ENCODE measurements around the gene HEBP1. TPM values are rescaled to one million over a fixed set of nuclear protein-coding genes. Genes with fewer than 3 reads are reported as not detected.

The HEBP1 gene
- total RNA-seq, 2 experiments from 2014 or later: 11.9 to 12.5 TPM

DNA sequence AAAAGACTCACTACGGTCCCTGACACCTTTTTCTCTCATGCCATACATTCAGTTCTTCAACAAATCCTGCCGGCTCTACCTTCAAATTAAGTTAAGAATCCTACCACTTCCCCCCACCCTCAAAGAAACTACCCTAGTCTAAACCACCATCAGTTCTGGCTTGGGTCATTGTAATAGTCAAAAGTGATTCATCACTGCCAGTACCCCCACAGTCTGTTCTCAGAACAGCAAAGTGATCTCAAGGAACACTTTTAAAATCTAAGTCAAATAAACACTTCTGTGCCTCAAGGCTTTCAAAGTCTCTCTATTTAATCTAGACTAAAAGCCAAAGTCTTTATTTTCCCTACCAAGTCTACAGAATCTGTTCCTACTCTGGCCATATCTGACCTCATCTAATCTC lies 32.1 kb upstream of the HEBP1 start:
- H3K9me3 Mint-ChIP-seq: no peaks in the 10 kb centered on the region
- Histone ChIP-seq H3K27ac (ENCODE audit: low read depth in 1 of 2, low read length in 2 of 2) (no peak overlapping the region), H3K4me3 (ENCODE audit: low read length) (no peak overlapping the region), H3K4me1 (ENCODE audit: insufficient read depth, low read length) (no peaks in the 10 kb centered on the region), H3K36me3 (ENCODE audit: insufficient read depth, low read length) (no peaks in the 10 kb centered on the region), H3K27me3 (ENCODE audit: control insufficient read depth in 1 of 2, insufficient read depth in 2 of 2, low read length in 2 of 2) (no peaks in the 10 kb centered on the region), H3K9me3 (ENCODE audit: control insufficient read depth in 1 of 2, insufficient read depth in 1 of 2, low read length in 2 of 2) (no peaks in the 10 kb centered on the region)
- TF ChIP-seq, protein P1, sequence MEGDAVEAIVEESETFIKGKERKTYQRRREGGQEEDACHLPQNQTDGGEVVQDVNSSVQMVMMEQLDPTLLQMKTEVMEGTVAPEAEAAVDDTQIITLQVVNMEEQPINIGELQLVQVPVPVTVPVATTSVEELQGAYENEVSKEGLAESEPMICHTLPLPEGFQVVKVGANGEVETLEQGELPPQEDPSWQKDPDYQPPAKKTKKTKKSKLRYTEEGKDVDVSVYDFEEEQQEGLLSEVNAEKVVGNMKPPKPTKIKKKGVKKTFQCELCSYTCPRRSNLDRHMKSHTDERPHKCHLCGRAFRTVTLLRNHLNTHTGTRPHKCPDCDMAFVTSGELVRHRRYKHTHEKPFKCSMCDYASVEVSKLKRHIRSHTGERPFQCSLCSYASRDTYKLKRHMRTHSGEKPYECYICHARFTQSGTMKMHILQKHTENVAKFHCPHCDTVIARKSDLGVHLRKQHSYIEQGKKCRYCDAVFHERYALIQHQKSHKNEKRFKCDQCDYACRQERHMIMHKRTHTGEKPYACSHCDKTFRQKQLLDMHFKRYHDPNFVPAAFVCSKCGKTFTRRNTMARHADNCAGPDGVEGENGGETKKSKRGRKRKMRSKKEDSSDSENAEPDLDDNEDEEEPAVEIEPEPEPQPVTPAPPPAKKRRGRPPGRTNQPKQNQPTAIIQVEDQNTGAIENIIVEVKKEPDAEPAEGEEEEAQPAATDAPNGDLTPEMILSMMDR (IDR thresholded peaks at IDR 0.05): no peak
- H3K27me3 Mint-ChIP-seq: no peaks in the 10 kb centered on the region
- ATAC-seq (ENCODE audit: poor library complexity) (no peak), DNase-seq (no peak)
- H3K27ac Mint-ChIP-seq: no peak overlapping the region
- no peaks in the 10 kb centered on the region for H3K4me1 Mint-ChIP-seq (ENCODE audit: low read depth)
- H3K36me3 Mint-ChIP-seq (ENCODE audit: low read depth): no peaks in the 10 kb centered on the region
- ChIA-PET CTCF (no interaction called here), POLR2A (no interaction called here)
- intact Hi-C loops (cut with DNase I, micrococcal nuclease): no loop called here
- H3K4me3 Mint-ChIP-seq: no peak overlapping the region

DNA sequence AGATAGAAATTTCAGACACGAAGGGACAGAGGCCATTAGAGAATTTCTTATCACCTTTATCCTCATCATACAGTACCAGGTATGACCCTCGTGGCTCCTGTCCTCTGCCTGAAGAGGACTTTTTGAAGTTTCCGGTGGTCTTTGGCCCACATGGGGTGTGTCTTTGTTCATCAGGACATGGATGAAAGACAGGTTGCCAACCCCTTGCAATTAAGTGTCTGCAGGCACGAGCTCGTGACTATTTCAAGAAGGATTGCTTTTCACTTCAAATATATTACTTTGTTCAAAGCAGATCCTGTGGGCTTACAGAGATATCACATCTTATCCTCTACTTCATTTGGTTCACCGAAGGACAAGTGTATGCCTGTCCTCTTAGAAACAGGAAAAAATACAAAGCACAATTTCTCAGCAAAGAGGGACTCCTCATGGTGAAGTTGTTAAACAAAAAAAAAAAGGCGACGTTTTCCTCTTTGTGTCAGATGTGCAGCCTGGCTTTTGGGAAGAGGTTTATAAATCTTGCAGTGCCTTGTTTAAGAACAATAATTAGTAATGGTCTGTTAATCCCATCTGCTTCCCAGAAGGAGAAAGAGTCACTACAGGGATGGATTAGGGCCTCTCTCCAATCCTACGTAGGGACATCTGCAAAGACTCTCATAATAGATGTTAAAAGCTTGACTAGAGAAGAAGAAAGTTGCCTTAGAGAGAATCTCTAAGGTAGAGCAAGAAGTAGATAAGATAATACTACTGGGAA lies 30.7 kb upstream of the HEBP1 start:
- Mint-ChIP-seq H3K4me3 (no peak overlapping the region), H3K36me3 (ENCODE audit: low read depth) (no peaks in the 10 kb centered on the region), H3K9me3 (no peaks in the 10 kb centered on the region), H3K27ac (no peak overlapping the region), H3K4me1 (ENCODE audit: low read depth) (no peaks in the 10 kb centered on the region), H3K27me3 (peaks cover 11% of the 10 kb centered on the region)
- CTCF ChIA-PET: no interaction called here
- ATAC-seq (ENCODE audit: poor library complexity) (no peak), DNase-seq (no peak)
- TF ChIP-seq, protein P1 (IDR thresholded peaks at IDR 0.05): no peak
- no peak overlapping the region for H3K27ac ChIP-seq (ENCODE audit: low read depth in 1 of 2, low read length in 2 of 2)
- intact Hi-C loops (cut with DNase I, micrococcal nuclease): no loop called here
- no peaks in the 10 kb centered on the region for H3K36me3 ChIP-seq (ENCODE audit: insufficient read depth, low read length)
- POLR2A ChIA-PET: no interaction called here
- H3K4me1 ChIP-seq (ENCODE audit: insufficient read depth, low read length): no peaks in the 10 kb centered on the region
- H3K9me3 ChIP-seq (ENCODE audit: control insufficient read depth in 1 of 2, insufficient read depth in 1 of 2, low read length in 2 of 2): no peaks in the 10 kb centered on the region
- H3K4me3 ChIP-seq (ENCODE audit: low read length): no peak overlapping the region
- H3K27me3 ChIP-seq (ENCODE audit: control insufficient read depth in 1 of 2, insufficient read depth in 2 of 2, low read length in 2 of 2): peaks cover 3% of the 10 kb centered on the region in 2 experiments

DNA sequence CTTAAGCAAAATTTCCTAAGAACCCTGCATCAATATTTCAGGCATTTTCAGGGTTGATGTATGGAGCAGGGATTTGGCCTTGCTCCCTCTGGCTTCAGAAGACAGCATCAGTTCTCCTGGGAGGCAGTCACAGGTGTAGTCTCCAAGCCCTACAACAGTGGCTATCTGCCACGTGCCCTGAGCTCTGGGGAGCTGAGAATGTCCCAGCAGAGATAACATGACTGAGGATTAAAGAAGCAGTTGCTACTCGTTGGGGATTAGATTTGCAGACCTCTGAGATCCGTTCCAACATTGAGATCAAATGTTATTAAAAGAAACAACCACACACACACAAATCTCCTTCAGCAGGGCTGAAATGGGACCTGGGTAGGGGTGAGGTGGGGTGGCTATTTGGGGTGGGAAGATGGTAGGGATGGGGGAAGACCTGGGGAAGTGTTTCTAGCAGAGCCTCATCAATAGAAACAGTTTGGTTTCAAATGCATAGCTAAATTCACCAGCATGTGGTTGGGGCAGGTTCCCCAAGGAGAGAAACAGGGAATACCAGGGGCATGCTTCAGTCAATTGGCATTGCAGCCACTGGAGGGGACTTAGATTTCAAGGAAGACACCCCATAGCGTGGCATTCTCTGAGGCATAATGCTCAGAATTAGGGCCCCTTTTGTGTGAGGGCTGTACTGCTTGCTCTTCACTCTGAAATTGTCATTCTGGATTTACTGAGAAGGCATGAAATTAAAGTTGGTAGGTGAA lies 28.9 kb upstream of the HEBP1 start:
- Mint-ChIP-seq H3K27me3 (peaks cover 14% of the 10 kb centered on the region), H3K9me3 (no peaks in the 10 kb centered on the region), H3K27ac (no peak overlapping the region), H3K36me3 (ENCODE audit: low read depth) (no peaks in the 10 kb centered on the region), H3K4me3 (no peak overlapping the region), H3K4me1 (ENCODE audit: low read depth) (no peaks in the 10 kb centered on the region)
- intact Hi-C loops (cut with DNase I, micrococcal nuclease): no loop called here
- Histone ChIP-seq H3K4me1 (ENCODE audit: insufficient read depth, low read length) (no peaks in the 10 kb centered on the region), H3K36me3 (ENCODE audit: insufficient read depth, low read length) (no peaks in the 10 kb centered on the region), H3K27ac (ENCODE audit: low read depth in 1 of 2, low read length in 2 of 2) (no peak overlapping the region), H3K4me3 (ENCODE audit: low read length) (no peak overlapping the region), H3K27me3 (ENCODE audit: control insufficient read depth in 1 of 2, insufficient read depth in 2 of 2, low read length in 2 of 2) (peaks cover 3 to 9% of the 10 kb centered on the region in 2 experiments), H3K9me3 (ENCODE audit: control insufficient read depth in 1 of 2, insufficient read depth in 1 of 2, low read length in 2 of 2) (no peaks in the 10 kb centered on the region)
- POLR2A ChIA-PET: no interaction called here
- TF ChIP-seq, protein P1 (IDR thresholded peaks at IDR 0.05): no peak
- DNase-seq (no peak), ATAC-seq (ENCODE audit: poor library complexity) (no peak)
- CTCF ChIA-PET: no interaction called here

Measured in CD4-positive, alpha-beta T cell (primary cell).